Measurements from ENCODE around the gene RPTOR. TPM values are rescaled to one million over a fixed set of nuclear protein-coding genes. Genes with fewer than 3 reads are reported as not detected.

Gene RPTOR
- total and polyA plus RNA-seq, 2 donors: 8.1 to 10.3 TPM

GRCh38 chr17:80511222-80512180 lies 33.1 kb upstream of the RPTOR start:
- H3K36me3 ChIP-seq (ENCODE audit: control insufficient read depth in 2 of 2, insufficient read depth in 2 of 2, low read length in 1 of 2): no peaks in the 10 kb centered on the region
- no peaks in the 10 kb centered on the region for H3K4me1 ChIP-seq (ENCODE audit: control insufficient read depth in 2 of 2, insufficient read depth in 2 of 2, low read length in 2 of 2)
- WGBS: 69% methylated on average over 18 of the region's 18 CpGs
- no peak overlapping the region for H3K27ac ChIP-seq (ENCODE audit: low read depth in 1 of 2, low read length in 1 of 2)
- H3K4me3 ChIP-seq (ENCODE audit: low read length in 2 of 2): no peak overlapping the region
- peaks cover 0 to 50% of the 10 kb centered on the region in 2 donors for H3K27me3 ChIP-seq (ENCODE audit: control insufficient read depth in 2 of 2, insufficient read depth in 1 of 2, low read length in 1 of 2)
- peaks cover 0 to 3% of the 10 kb centered on the region in 2 donors for H3K9me3 ChIP-seq (ENCODE audit: control insufficient read depth in 2 of 2, insufficient read depth in 1 of 2, low read length in 1 of 2)
- no peak for DNase-seq (ENCODE audit: low read depth in 6 of 9, low spot score in 9 of 9)

GRCh38 chr17:80512233-80512632 lies 32.4 kb upstream of the RPTOR start:
- no peak for DNase-seq (ENCODE audit: low read depth in 6 of 9, low spot score in 9 of 9)
- Histone ChIP-seq H3K4me1 (ENCODE audit: control insufficient read depth in 2 of 2, insufficient read depth in 2 of 2, low read length in 2 of 2) (no peaks in the 10 kb centered on the region), H3K4me3 (ENCODE audit: low read length in 2 of 2) (no peak overlapping the region), H3K27ac (ENCODE audit: low read depth in 1 of 2, low read length in 1 of 2) (no peak overlapping the region), H3K9me3 (ENCODE audit: control insufficient read depth in 2 of 2, insufficient read depth in 1 of 2, low read length in 1 of 2) (peaks cover 0 to 3% of the 10 kb centered on the region in 2 donors), H3K27me3 (ENCODE audit: control insufficient read depth in 2 of 2, insufficient read depth in 1 of 2, low read length in 1 of 2) (peaks cover 0 to 54% of the 10 kb centered on the region in 2 donors), H3K36me3 (ENCODE audit: control insufficient read depth in 2 of 2, insufficient read depth in 2 of 2, low read length in 1 of 2) (no peaks in the 10 kb centered on the region)
- WGBS: 92% methylated on average over 15 of the region's 15 CpGs

- Histone ChIP-seq H3K4me1 (ENCODE audit: control insufficient read depth in 2 of 2, insufficient read depth in 2 of 2, low read length in 2 of 2) (no peaks in the 10 kb centered on the region), H3K4me3 (ENCODE audit: low read length in 2 of 2) (no peak overlapping the region), H3K9me3 (ENCODE audit: control insufficient read depth in 2 of 2, insufficient read depth in 1 of 2, low read length in 1 of 2) (peaks cover 0 to 3% of the 10 kb centered on the region in 2 donors), H3K27me3 (ENCODE audit: control insufficient read depth in 2 of 2, insufficient read depth in 1 of 2, low read length in 1 of 2) (peaks cover 0 to 59% of the 10 kb centered on the region in 2 donors), H3K27ac (ENCODE audit: low read depth in 1 of 2, low read length in 1 of 2) (no peak overlapping the region), H3K36me3 (ENCODE audit: control insufficient read depth in 2 of 2, insufficient read depth in 2 of 2, low read length in 1 of 2) (no peaks in the 10 kb centered on the region)
- WGBS: 96% methylated on average over 16 of the region's 16 CpGs
- no peak for DNase-seq (ENCODE audit: low read depth in 6 of 9, low spot score in 9 of 9)
Observed at GRCh38 chr17:80513201-80513600, 31.4 kb upstream of the RPTOR start.

GRCh38 chr17:80513892-80514291 lies 30.7 kb upstream of the RPTOR start:
- WGBS: 62% methylated on average over 10 of the region's 10 CpGs
- DNase-seq (ENCODE audit: low read depth in 6 of 9, low spot score in 9 of 9): no peak
- H3K9me3 ChIP-seq (ENCODE audit: control insufficient read depth in 2 of 2, insufficient read depth in 1 of 2, low read length in 1 of 2): peaks cover 0 to 3% of the 10 kb centered on the region in 2 donors
- H3K4me3 ChIP-seq (ENCODE audit: low read length in 2 of 2): no peak overlapping the region
- no peaks in the 10 kb centered on the region for H3K4me1 ChIP-seq (ENCODE audit: control insufficient read depth in 2 of 2, insufficient read depth in 2 of 2, low read length in 2 of 2)
- H3K27ac ChIP-seq (ENCODE audit: low read depth in 1 of 2, low read length in 1 of 2): no peak overlapping the region
- no peaks in the 10 kb centered on the region for H3K36me3 ChIP-seq (ENCODE audit: control insufficient read depth in 2 of 2, insufficient read depth in 2 of 2, low read length in 1 of 2)
- peaks cover 0 to 57% of the 10 kb centered on the region in 2 donors for H3K27me3 ChIP-seq (ENCODE audit: control insufficient read depth in 2 of 2, insufficient read depth in 1 of 2, low read length in 1 of 2)

- Histone ChIP-seq H3K9me3 (ENCODE audit: control insufficient read depth in 2 of 2, insufficient read depth in 1 of 2, low read length in 1 of 2) (peaks cover 0 to 3% of the 10 kb centered on the region in 2 donors), H3K4me3 (ENCODE audit: low read length in 2 of 2) (no peak overlapping the region), H3K27me3 (ENCODE audit: control insufficient read depth in 2 of 2, insufficient read depth in 1 of 2, low read length in 1 of 2) (peaks cover 0 to 63% of the 10 kb centered on the region in 2 donors), H3K27ac (ENCODE audit: low read depth in 1 of 2, low read length in 1 of 2) (no peak overlapping the region), H3K36me3 (ENCODE audit: control insufficient read depth in 2 of 2, insufficient read depth in 2 of 2, low read length in 1 of 2) (no peaks in the 10 kb centered on the region), H3K4me1 (ENCODE audit: control insufficient read depth in 2 of 2, insufficient read depth in 2 of 2, low read length in 2 of 2) (no peaks in the 10 kb centered on the region)
- WGBS: 89% methylated on average over 17 of the region's 17 CpGs
- no peak for DNase-seq (ENCODE audit: low read depth in 6 of 9, low spot score in 9 of 9)
Observed at GRCh38 chr17:80516171-80516932, 28.3 kb upstream of the RPTOR start.

- Histone ChIP-seq H3K4me1 (ENCODE audit: control insufficient read depth in 2 of 2, insufficient read depth in 2 of 2, low read length in 2 of 2) (no peaks in the 10 kb centered on the region), H3K4me3 (ENCODE audit: low read length in 2 of 2) (no peak overlapping the region), H3K27me3 (ENCODE audit: control insufficient read depth in 2 of 2, insufficient read depth in 1 of 2, low read length in 1 of 2) (peaks cover 0 to 56% of the 10 kb centered on the region in 2 donors), H3K9me3 (ENCODE audit: control insufficient read depth in 2 of 2, insufficient read depth in 1 of 2, low read length in 1 of 2) (peaks cover 0 to 3% of the 10 kb centered on the region in 2 donors), H3K36me3 (ENCODE audit: control insufficient read depth in 2 of 2, insufficient read depth in 2 of 2, low read length in 1 of 2) (no peaks in the 10 kb centered on the region), H3K27ac (ENCODE audit: low read depth in 1 of 2, low read length in 1 of 2) (no peak overlapping the region)
- no peak for DNase-seq (ENCODE audit: low read depth in 6 of 9, low spot score in 9 of 9)
- 97% methylated on average over 3 of the region's 3 CpGs for WGBS
Observed at GRCh38 chr17:80517641-80518040, 27.0 kb upstream of the RPTOR start.

GRCh38 chr17:80518392-80518791 lies 26.2 kb upstream of the RPTOR start:
- DNase-seq (ENCODE audit: low read depth in 6 of 9, low spot score in 9 of 9): no peak
- Histone ChIP-seq H3K4me3 (ENCODE audit: low read length in 2 of 2) (no peak overlapping the region), H3K27me3 (ENCODE audit: control insufficient read depth in 2 of 2, insufficient read depth in 1 of 2, low read length in 1 of 2) (peaks cover 0 to 58% of the 10 kb centered on the region in 2 donors), H3K9me3 (ENCODE audit: control insufficient read depth in 2 of 2, insufficient read depth in 1 of 2, low read length in 1 of 2) (peaks cover 0 to 3% of the 10 kb centered on the region in 2 donors), H3K4me1 (ENCODE audit: control insufficient read depth in 2 of 2, insufficient read depth in 2 of 2, low read length in 2 of 2) (no peaks in the 10 kb centered on the region), H3K36me3 (ENCODE audit: control insufficient read depth in 2 of 2, insufficient read depth in 2 of 2, low read length in 1 of 2) (no peaks in the 10 kb centered on the region), H3K27ac (ENCODE audit: low read depth in 1 of 2, low read length in 1 of 2) (no peak overlapping the region)
- 81% methylated on average over 1 of the region's 1 CpG for WGBS

- Histone ChIP-seq H3K27ac (ENCODE audit: low read depth in 1 of 2, low read length in 1 of 2) (no peak overlapping the region), H3K4me3 (ENCODE audit: low read length in 2 of 2) (no peak overlapping the region), H3K36me3 (ENCODE audit: control insufficient read depth in 2 of 2, insufficient read depth in 2 of 2, low read length in 1 of 2) (no peaks in the 10 kb centered on the region), H3K4me1 (ENCODE audit: control insufficient read depth in 2 of 2, insufficient read depth in 2 of 2, low read length in 2 of 2) (no peaks in the 10 kb centered on the region), H3K27me3 (ENCODE audit: control insufficient read depth in 2 of 2, insufficient read depth in 1 of 2, low read length in 1 of 2) (peaks cover 0 to 54% of the 10 kb centered on the region in 2 donors), H3K9me3 (ENCODE audit: control insufficient read depth in 2 of 2, insufficient read depth in 1 of 2, low read length in 1 of 2) (no peaks in the 10 kb centered on the region)
- no peak for DNase-seq (ENCODE audit: low read depth in 6 of 9, low spot score in 9 of 9)
- 44% methylated on average over 7 of the region's 7 CpGs for WGBS
Observed at GRCh38 chr17:80519091-80519781, 25.4 kb upstream of the RPTOR start.

Data from thymus (tissue), 11 donors.